ENCODE measurements around the gene PARD3B.

Gene PARD3B

DNA sequence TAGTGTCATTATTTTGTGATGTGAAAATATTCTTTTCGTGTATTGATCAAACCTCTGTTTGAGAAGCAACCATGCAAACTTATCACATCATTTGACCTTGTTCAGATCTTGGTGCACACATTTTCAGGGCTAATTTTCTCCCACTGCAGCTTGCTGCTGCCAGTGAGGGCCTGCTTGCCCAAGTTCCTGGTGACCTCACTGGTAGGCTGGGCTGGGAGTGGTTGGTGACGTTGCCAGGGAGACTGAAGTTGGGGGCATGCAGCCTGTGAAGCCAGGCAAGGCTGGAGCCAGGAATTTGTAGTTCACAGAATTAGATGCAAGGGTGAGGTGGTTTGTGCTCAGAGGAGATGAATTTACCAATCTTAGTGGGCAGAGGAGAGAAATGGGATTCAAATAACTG lies 38.5 kb downstream of the PARD3B start:
- DNase-seq (ENCODE audit: extremely low spot score, insufficient read length, low read depth), result no peak
- FAIRE-seq, result no peak

DNA sequence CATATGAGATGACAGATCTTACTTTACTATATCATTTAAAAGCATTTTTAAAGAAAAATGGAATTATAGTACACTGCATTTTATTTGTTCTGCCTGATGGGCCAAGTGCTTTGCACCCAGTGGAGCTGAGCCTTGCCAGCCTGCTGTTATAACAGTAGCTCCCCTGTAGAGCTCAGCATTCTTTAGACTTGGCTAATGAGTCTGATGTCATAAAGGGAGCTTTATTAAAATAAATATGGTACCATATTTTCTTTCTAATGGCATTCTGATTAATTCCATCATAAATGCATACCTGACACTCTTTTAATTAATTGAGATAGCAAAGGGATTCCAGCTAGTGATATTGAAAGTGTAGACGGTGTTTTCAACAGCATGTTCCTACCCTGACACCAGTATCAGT lies 40.7 kb downstream of the PARD3B start:
- DNase-seq (ENCODE audit: extremely low spot score, insufficient read length, low read depth) (no peak), FAIRE-seq (no peak)

DNA sequence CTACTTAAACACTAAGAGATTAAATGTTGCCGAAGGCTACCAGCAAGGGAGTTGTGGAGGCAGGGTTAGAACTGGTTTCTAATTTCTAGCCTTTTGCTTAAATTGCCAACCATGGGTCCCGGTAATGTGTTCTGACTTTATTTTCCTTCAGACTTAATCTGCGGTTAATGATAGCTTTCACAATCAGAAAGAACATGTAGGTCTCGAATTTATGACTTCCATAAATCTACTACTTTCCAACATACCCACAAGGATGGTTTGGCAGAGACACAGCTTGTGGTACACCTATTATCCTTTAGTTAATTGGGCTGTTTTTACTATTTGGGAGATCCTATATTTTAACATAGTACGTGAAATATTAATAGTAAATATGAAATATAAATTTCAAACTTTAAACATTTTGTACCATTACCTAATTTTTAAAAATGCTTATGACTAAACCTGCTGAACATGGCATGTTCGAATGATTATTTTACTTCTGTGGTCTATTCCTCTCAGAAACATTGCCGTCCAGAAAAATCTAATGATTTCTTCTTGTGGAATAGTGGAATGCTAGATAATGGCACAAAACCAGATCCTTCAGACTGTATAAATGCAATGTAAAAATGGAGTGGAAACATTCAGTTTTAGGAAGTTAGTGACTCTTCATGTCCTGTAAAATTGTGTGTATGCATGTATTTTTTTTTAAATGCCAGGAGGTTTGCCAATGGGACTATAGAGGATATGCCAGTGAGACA lies 41.3 kb downstream of the PARD3B start:
- FAIRE-seq (no peak), DNase-seq (ENCODE audit: extremely low spot score, insufficient read length, low read depth) (no peak)

DNA sequence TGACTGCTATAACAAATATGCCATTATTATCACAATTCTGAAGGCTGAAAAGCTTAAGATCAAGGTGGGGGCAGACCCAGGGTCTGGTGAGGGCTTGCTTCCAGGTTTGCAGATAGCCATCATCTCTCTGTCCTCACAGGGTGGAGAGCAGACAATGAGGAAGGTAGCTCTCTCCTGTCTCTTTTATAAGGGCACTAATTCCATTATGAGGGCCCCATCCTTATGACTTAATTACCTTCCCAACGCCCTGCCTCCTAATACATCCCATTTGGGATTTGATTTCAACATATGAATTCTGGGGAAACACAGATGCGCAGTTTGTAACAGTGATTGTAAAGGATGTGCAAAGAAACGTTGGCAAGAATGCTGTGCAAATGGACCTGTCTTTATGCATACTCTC lies 44.8 kb downstream of the PARD3B start:
- FAIRE-seq, result no peak

DNA sequence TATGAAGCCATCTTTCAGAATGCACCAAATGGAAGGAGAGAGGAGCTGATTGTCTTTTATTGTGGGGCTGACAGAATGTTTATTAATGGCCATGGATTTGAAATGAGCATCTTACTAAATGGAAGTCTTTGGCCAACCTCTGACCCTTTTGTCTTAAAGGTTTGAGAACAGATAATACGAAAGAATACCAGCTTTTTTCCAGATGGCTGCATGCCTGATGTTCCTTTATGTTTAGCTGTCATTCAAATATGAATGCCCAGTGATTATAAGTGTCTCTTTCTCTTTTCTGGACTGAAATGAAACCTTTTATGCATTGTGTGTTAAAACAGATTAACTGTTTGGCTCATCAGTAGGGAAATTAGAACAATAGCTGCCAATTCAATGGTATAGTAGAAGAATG lies 46.0 kb downstream of the PARD3B start:
- FAIRE-seq (no peak), DNase-seq (ENCODE audit: extremely low spot score, insufficient read length, low read depth) (no peak)

More for the DNA sequence above, 44.8 kb downstream of the PARD3B start:
- no peak for DNase-seq (ENCODE audit: extremely low spot score, insufficient read length, low read depth)

DNA sequence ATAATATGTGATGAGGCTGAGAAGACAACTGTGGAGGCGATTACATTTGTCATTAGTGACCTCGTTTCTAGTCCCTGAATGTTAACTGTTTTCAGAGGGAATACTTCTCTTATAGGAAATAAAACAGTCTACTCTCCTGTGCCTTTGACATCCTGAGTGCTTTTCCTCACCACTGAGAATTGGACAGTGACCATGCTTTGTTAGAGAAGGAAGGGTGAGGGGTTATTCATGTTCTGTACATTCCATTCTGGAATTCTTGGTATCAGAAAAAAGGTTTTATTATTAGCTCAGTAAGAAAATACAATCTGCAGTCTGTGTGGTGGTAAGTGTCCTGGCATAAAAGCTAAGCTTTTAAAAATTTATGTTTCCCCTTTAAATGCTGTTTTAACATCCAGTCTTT lies 58.8 kb downstream of the PARD3B start:
- no peak for DNase-seq (ENCODE audit: extremely low spot score, insufficient read length, low read depth)
- no peak for FAIRE-seq

DNA sequence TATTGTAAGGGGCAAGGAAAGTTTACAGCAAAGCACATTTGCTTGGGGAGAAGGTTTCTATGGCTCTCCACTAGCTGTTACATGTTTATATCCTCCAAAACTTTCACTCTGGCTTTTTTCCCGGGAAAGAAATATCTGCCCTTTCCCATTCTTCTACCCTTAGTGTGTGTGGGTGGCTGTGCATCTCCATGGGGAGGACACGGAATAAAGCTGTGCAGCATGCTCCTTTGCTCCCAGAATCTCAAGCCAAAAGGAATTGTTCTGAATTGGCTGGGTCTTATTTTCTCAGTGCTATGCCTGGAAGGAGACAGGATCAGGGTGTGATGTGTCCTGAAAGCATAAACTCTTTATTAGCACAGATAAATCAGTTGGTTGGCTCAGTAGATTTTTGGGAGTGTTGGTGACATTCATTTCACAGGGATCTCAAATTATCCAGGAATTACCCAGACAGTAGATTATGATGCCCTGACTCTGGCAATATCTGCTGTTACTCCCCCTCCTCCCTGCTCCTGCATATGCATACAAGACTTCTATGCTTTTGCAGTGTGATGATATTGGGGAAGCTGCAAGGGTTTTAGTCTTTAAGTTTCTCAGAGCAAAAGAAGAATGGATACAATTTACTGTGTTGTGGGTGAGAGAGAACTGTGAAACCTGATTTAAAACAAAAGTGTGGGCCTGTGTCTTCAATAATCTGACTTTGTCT lies 63.1 kb downstream of the PARD3B start:
- FAIRE-seq (no peak), DNase-seq (ENCODE audit: extremely low spot score, insufficient read length, low read depth) (no peak)

DNA sequence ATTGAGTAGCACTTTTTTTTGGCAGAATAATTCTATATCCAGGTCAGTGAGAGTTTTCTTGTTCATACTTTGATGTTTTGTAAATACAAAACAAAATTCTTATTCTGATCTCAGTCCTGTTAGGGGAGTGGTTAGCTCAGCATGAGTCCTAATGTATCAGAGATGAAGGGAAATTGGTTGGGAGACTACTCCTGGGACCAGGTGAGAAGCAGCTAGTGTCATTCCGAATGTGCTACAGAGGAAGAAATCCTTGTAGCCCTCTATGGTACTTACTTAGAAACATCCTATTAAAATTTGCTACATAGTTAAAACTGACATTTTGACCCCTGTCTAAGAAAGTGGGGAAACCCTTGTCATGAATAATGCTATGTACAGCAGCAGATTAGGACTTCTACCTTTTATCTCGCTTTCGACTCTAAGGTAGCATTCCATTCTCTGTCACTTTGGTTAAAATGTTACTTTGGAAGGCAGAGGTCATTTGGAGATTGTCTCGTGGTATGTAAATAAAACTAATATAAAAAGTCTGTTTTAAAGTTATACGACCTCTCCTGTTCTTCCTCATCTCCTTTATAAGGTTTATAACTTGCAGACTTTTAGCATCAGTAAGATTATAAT lies 65.8 kb downstream of the PARD3B start:
- DNase-seq (ENCODE audit: extremely low spot score, insufficient read length, low read depth), result no peak
- FAIRE-seq, result no peak

DNA sequence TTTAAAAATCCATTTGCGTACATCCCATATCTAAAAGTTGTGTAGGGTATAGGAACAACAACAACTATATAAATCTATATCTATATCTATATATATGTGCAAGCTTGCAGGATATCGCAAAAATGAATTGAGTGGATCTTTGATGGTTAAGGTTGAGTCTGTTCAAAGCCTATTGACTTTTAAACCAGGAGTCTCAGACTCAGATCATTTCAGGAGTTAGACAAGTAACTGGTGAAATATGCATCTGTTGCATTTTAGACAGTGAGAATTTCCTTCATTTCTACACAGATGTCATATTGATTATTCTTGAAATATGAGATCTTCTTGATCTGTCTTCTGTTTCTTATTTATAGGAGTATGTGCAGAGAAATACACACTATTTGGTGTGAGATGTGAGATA lies 66.5 kb downstream of the PARD3B start:
- no peak for DNase-seq (ENCODE audit: extremely low spot score, insufficient read length, low read depth)

DNA sequence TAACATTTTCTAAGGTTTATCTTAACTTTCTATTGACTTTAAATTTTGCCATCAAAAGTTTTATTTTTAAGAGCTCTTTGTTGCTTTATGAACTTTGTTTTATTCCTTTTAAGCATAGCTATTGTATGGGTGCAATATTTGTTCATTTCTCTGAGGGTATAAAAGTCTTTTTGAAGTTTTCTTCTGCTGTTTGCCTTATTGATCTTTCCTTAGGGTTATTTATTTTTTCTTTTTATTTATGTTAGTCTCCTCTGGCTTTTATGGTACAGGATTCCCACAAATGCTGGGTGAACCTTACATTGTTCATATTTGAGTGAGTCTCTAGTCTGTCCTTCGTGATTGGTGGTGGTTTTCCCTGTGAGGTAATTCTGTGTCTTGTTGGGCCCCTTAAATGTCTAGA lies 68.4 kb downstream of the PARD3B start:
- DNase-seq (ENCODE audit: extremely low spot score, insufficient read length, low read depth), result no peak
- FAIRE-seq, result no peak

More for the DNA sequence above, 66.5 kb downstream of the PARD3B start:
- FAIRE-seq, result no peak

DNA sequence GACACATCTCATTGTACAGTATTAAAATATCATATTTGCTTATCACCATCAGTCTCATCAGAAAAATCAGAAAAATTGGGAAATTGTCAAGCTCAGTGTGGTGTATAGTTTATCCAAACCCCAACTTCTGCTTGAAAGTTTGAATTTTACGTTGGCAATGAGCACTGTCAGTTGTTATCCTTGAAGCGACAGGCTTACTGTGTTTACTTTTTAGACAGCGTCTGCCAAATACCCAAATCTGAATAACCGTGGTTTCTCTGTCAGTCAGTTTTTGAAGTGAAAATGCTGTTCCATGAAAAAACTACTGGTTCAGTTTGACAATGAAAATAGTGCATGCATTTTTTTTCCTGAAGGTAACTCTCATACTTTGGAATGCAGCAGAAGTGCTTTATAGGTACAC lies 70.2 kb downstream of the PARD3B start:
- DNase-seq (ENCODE audit: extremely low spot score, insufficient read length, low read depth) (no peak), FAIRE-seq (no peak)

DNA sequence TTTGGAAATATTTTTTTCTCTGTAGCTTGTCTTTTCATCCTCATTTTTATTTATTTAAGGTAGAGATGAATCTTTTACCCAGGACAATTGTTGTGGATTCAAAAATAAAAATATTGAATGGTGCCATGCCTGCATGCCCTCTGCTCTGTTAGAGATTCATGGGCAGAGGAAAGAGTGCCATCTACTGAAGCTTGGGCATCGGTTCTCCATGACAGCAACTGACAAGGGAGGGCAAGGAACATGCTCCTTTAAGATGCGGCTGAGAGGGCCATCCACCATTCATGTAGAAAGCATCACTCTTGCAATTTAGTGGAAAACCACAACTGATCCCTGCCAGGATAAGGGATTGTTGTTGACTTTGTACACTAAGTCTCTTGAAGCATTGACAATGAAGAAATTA lies 79.9 kb downstream of the PARD3B start:
- FAIRE-seq (no peak), DNase-seq (ENCODE audit: extremely low spot score, insufficient read length, low read depth) (no peak)

DNA sequence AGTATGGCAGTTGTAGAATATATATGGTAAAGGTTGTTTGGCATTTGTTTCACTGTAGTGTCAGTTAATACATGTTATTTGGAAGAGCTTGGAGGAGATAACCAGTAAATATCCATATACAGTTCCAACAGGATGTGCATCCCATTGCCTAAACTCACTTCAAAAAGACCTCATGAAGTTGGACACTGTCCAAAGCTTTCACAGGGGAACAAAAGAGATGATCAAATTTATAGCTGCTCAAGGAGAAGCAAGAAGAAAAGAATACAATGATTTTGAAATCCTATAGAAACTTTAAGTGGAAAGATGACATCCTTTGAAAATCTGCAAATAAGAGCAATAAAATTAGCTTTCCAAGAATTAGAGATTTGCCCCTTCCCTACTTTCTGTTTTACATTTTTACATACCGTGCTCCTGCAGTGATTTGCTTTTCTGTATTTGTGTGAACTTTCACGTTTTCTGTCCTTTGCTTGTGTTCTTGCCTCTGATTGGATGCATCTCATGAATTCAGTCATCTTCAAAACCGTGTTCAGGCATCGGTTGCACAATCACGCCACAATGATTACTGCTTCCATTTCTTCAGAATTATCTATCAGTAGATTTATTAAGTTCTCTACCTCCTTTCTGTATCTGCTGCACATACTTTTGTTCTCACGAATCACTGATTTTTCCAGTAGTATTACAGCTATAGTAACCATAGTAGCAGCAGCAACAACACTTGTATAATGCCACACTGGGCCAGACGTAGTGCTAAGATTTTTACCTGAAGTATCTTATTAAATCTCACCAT lies 83.8 kb downstream of the PARD3B start:
- FAIRE-seq, result no peak
- no peak for DNase-seq (ENCODE audit: extremely low spot score, insufficient read length, low read depth)

DNA sequence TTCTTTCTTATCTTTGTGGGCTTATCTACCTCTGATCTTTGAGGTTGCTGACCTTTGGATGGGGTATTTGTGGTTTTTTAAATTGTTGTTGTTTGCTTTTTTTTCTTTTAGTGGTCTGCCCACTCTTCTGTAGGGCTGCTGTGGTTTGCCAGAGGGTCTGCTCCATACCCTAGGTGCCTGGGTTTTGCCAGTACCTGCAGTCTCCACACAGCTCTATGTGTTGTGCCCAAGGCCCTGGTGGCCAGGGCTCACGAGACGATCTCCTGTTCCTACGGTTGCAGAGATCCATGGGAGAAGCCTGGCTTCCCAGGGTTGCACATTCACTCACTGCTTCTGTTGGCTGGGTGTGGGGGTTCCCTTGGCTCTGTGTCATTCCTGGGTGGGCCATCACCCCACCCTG lies 87.1 kb downstream of the PARD3B start:
- no peak for DNase-seq (ENCODE audit: extremely low spot score, insufficient read length, low read depth)
- FAIRE-seq, result no peak

DNA sequence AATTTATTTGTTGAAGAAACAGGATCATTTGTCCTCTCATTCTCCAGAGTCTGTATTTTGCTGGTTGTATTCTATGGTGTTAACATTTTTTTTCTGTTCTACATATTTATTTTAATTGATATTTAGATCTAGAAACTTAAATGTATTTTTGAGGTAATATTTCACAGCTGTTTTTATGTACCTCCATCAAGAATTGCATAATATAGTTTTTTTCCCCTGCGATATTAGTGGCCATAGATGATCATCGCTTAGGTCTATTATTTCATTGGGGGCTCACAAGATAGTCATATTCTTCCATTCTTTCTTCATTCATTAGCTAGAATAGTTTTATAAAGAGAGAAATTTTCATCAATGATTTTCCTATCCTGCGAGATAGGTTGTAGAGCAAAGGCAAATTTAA lies 89.3 kb downstream of the PARD3B start:
- DNase-seq (ENCODE audit: extremely low spot score, insufficient read length, low read depth) (no peak), FAIRE-seq (no peak)

DNA sequence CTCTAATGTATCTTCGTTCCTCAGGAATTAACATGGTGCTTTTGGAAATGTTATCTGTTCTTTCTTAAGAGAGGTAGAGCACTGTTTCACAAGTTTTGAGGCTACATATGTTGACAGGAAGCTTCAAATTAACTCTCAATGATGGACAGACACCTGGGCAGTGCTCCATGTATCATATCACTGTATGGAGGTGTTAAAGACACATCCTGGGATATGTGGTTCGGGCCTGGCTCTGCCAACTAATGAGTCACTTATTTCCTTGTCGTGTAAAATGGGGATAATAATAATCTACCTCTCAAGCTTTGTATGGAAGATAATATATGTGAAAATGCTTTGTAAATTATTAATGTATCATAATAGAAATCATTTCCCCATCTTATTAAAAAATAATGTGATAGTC lies 90.2 kb downstream of the PARD3B start:
- no peak for FAIRE-seq

DNA sequence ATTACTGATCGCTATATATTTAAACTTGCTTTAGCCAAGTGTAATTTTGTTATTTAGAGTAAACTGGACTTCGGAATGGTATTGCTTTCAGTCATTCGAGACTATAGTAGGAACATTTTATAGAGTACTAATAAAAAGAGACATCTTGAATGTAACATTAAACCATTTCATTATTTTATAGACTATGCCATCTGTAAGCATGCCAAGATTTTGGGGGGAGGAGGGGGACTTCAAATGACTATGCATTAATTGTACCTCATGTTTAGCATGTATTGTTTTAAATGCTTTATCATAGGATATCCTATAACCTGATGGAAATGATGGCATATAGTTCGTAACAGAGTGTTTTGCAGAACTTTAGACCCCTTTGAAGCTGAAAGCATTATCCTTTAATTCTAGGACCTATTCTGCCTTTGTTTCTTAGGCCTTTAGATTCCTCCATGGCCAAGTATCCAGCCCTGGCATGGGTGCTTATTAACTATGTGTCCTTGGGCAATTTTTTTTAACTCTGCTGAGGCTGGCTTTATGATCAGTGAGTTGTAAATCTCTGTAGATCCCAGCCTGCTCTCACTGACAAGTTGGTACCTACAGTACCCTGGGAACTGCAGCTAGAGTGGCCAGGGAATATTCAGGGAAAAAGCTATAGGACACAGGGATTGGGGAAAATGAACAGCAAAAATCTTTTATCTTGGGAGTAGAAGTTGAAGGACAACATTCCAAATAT lies 93.4 kb downstream of the PARD3B start:
- FAIRE-seq, result no peak
- DNase-seq (ENCODE audit: extremely low spot score, insufficient read length, low read depth), result no peak

More for the DNA sequence above, 90.2 kb downstream of the PARD3B start:
- DNase-seq (ENCODE audit: extremely low spot score, insufficient read length, low read depth), result no peak

DNA sequence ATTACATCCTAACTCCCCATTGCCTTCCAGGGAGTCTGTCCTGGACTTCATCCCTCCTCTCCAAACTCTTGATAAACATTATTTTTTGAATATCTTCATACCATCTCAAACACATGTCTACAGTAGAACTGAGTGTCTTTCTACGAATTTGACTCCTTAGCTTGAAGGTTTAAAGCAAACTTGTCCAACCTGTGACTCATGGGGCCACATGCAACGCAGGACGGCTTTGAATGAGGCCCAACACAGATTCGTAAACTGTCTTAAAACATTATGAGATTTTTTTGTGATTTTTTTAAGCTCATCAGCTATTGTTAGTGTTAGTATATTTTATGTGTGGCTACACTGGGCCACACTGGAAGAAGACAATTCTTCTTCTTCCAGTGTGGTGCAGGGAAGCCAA lies 98.1 kb downstream of the PARD3B start:
- FAIRE-seq, result no peak
- DNase-seq (ENCODE audit: extremely low spot score, insufficient read length, low read depth), result no peak

DNA sequence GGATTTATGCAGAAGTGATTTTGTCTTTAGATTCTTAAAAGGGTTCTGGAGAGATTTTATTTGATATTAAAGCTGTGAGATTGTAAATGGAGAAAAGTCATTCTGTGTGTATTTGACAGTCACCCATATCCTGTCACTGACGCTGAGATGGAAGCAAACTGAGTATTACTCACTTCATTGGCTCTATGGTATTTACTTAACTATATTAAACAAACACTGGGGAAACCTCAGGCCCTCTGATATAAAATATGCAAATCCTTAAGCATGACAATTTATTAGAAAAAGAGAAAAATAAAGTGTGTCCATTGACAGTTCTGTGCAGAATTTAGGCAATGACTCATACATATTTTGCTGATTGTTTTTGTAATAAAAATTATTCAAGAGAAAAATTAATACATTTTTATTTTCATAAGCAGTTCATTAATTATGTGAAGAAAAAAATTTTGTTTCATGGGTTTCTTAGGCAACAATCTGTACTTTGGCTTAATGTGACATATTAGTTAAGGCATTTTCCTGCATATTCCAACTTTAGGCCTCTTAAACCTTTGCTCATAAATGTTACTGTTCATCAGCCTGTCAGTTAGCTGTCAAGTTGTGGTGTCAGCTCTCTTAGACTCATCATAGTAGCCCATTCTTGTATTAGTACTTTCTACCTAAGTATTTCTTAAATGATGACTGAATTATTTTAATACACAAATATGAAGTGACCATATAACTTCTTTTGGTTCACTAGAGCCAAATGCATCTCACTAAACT lies 99.9 kb downstream of the PARD3B start:
- FAIRE-seq, result no peak
- DNase-seq (ENCODE audit: extremely low spot score, insufficient read length, low read depth), result no peak

Data from GM18507 (cell line).